ENCODE results near the gene THADA.

Gene THADA

DNA sequence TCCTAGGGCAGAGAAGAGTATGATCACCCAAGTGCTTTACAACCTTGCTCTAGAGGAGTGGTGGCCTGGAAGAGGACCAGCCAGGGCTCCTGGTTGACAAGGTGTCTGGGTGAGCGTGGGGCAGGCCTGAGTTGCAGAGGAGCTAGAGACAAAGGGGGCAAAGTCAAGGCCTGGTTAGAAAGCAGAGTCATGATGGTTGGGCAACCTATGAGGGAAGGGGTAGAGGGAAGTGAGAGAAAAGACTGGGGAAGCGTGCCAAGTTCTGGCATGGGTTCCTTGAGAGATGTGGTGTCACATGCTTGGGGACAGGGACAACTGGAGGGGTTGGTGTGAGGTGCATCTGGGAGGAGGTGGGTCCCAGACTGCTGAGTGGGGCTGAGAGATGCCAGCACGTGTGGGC is 382.9 kb downstream of the THADA start:
- Histone ChIP-seq H3K9me2 (ENCODE audit: low read depth, low read length) (no peaks in the 10 kb centered on the region), H3F3A (ENCODE audit: insufficient read depth, low read length) (no peaks in the 10 kb centered on the region), H3K9me3 (ENCODE audit: low read length) (no peaks in the 10 kb centered on the region), H3K9ac (ENCODE audit: low read length) (no peak overlapping the region), H3K4me1 (ENCODE audit: insufficient read depth, low read length, severe bottlenecking) (peaks cover 6% of the 10 kb centered on the region), H4K20me1 (ENCODE audit: insufficient read depth, low read length) (no peaks in the 10 kb centered on the region), H3K36me3 (ENCODE audit: insufficient read depth, low read length) (no peaks in the 10 kb centered on the region), H2AFZ (ENCODE audit: low read length) (no peak overlapping the region), H3K27me3 (ENCODE audit: insufficient read depth, low read length) (no peaks in the 10 kb centered on the region), H3K4me3 (ENCODE audit: low read depth, low read length, poor library complexity, severe bottlenecking) (no peak overlapping the region), H3K4me2 (ENCODE audit: low read length) (no peak overlapping the region), H3K27ac (ENCODE audit: low read depth, low read length, poor library complexity, severe bottlenecking) (no peak overlapping the region), H3K79me2 (ENCODE audit: insufficient read depth, low read length) (no peaks in the 10 kb centered on the region)
- no peak for TF ChIP-seq EZH2 (IDR thresholded peaks at IDR 0.05; ENCODE audit: borderline replicate concordance, low read length)
- TF ChIP-seq, protein P1, sequence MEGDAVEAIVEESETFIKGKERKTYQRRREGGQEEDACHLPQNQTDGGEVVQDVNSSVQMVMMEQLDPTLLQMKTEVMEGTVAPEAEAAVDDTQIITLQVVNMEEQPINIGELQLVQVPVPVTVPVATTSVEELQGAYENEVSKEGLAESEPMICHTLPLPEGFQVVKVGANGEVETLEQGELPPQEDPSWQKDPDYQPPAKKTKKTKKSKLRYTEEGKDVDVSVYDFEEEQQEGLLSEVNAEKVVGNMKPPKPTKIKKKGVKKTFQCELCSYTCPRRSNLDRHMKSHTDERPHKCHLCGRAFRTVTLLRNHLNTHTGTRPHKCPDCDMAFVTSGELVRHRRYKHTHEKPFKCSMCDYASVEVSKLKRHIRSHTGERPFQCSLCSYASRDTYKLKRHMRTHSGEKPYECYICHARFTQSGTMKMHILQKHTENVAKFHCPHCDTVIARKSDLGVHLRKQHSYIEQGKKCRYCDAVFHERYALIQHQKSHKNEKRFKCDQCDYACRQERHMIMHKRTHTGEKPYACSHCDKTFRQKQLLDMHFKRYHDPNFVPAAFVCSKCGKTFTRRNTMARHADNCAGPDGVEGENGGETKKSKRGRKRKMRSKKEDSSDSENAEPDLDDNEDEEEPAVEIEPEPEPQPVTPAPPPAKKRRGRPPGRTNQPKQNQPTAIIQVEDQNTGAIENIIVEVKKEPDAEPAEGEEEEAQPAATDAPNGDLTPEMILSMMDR (IDR thresholded peaks at IDR 0.05; ENCODE audit: low read length): no peak

DNA sequence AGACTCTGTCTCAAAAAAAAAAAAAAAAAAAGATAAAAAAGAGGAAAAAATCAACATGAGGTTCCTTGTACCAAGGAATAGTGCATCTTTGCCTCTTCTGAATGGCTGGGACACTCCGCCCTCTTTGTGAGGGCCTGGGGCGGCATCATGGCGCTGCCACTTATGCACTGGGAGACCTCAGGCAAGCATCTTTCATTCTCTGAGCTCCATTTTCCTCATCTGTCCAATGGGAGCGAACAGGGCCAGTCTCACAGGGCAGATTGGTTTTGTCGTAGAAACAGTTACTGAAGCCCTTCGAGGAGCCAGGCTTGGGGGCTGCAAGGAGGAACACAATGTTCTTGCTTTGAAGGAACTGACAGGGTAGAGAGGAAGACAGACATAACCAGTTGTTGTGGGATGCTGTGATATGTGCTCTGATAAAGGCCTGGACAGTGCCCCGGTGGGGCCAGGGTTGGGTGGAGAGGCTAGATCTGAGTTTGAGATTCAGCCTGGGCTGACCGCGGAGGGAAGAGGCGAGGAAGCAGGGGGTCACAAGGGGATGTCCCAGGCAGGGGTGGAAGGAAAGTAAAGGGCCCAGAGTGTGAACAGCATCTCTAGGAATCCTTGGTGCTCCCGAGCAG is 383.5 kb downstream of the THADA start:
- no peak overlapping the region for H3K4me3 ChIP-seq (ENCODE audit: low read depth, low read length, poor library complexity, severe bottlenecking)
- TF ChIP-seq EZH2 (IDR thresholded peaks at IDR 0.05; ENCODE audit: borderline replicate concordance, low read length): no peak
- TF ChIP-seq, protein P1 (IDR thresholded peaks at IDR 0.05; ENCODE audit: low read length): no peak
- no peaks in the 10 kb centered on the region for H3K9me3 ChIP-seq (ENCODE audit: low read length)
- H3F3A ChIP-seq (ENCODE audit: insufficient read depth, low read length): no peaks in the 10 kb centered on the region
- no peak overlapping the region for H3K9ac ChIP-seq (ENCODE audit: low read length)
- no peaks in the 10 kb centered on the region for H4K20me1 ChIP-seq (ENCODE audit: insufficient read depth, low read length)
- no peaks in the 10 kb centered on the region for H3K4me1 ChIP-seq (ENCODE audit: insufficient read depth, low read length, severe bottlenecking)
- H3K27me3 ChIP-seq (ENCODE audit: insufficient read depth, low read length): no peaks in the 10 kb centered on the region
- H3K4me2 ChIP-seq (ENCODE audit: low read length): no peak overlapping the region
- H3K27ac ChIP-seq (ENCODE audit: low read depth, low read length, poor library complexity, severe bottlenecking): no peak overlapping the region
- no peaks in the 10 kb centered on the region for H3K36me3 ChIP-seq (ENCODE audit: insufficient read depth, low read length)
- H2AFZ ChIP-seq (ENCODE audit: low read length): no peak overlapping the region
- H3K79me2 ChIP-seq (ENCODE audit: insufficient read depth, low read length): no peaks in the 10 kb centered on the region
- no peaks in the 10 kb centered on the region for H3K9me2 ChIP-seq (ENCODE audit: low read depth, low read length)

DNA sequence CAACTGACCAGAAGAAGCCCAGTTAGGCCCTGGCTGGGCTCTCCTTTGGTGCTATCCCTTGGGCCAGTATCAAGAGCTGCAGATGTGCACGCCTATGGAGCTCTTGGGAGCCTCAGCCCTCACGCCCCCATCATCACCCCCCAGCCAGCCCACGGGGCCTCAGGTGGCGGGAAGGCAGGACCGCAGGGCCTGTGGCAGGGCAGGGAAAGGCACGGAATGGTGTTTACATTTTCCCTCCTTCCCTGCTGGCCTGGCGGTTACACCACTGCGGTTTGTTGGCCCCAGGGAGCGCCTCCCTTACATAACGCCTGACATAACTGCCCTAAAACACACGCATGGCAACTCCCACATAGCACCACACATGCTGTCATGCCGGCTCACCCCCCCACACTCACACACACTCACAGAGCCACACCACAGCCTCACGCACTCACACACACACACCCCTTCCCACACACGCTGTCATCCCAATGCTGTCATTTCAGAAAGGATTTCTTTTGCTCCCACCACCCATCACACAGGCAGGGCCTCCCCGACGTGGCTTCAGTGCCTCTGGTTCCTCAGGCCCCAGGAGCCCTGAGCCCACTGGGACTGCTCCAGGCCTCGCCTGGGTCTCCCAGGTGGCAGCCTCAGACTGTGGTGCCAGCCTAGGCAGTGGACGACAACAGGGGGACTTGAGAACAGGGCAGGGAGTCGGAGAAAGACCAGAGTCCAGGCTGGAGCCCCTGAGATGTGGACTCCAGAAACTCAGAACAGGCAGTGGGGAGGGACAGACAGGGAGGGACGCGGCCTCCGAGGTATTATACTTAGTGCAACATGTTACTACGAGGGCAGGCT is 385.2 kb downstream of the THADA start:
- TF ChIP-seq, protein P1 (IDR thresholded peaks at IDR 0.05; ENCODE audit: low read length): no peak
- no peak for TF ChIP-seq EZH2 (IDR thresholded peaks at IDR 0.05; ENCODE audit: borderline replicate concordance, low read length)
- no peak overlapping the region for H3K4me2 ChIP-seq (ENCODE audit: low read length)
- no peaks in the 10 kb centered on the region for H3K79me2 ChIP-seq (ENCODE audit: insufficient read depth, low read length)
- H3K27ac ChIP-seq (ENCODE audit: low read depth, low read length, poor library complexity, severe bottlenecking): no peak overlapping the region
- no peaks in the 10 kb centered on the region for H3F3A ChIP-seq (ENCODE audit: insufficient read depth, low read length)
- H3K9me2 ChIP-seq (ENCODE audit: low read depth, low read length): no peaks in the 10 kb centered on the region
- no peaks in the 10 kb centered on the region for H3K27me3 ChIP-seq (ENCODE audit: insufficient read depth, low read length)
- H3K4me1 ChIP-seq (ENCODE audit: insufficient read depth, low read length, severe bottlenecking): no peaks in the 10 kb centered on the region
- H3K4me3 ChIP-seq (ENCODE audit: low read depth, low read length, poor library complexity, severe bottlenecking): no peak overlapping the region
- no peaks in the 10 kb centered on the region for H3K36me3 ChIP-seq (ENCODE audit: insufficient read depth, low read length)
- no peak overlapping the region for H2AFZ ChIP-seq (ENCODE audit: low read length)
- H3K9me3 ChIP-seq (ENCODE audit: low read length): no peaks in the 10 kb centered on the region
- no peak overlapping the region for H3K9ac ChIP-seq (ENCODE audit: low read length)
- no peaks in the 10 kb centered on the region for H4K20me1 ChIP-seq (ENCODE audit: insufficient read depth, low read length)
